GM19467 (cell line): Measurements from ENCODE around the gene LPIN1.
A peak's percentile ranks its signal among the peaks of the same experiment; 100 is the strongest.

ENCODE experiments used
- ATAC-seq: cut with Tn5 transposase; IDR thresholded peaks from one replicate; pipeline ENCODE4 v1.9.1; 2021; ENCODE audit warnings: mild to moderate bottlenecking, moderate library complexity; ENCODE audit not compliant: unreplicated experiment

The LPIN1 gene

DNA sequence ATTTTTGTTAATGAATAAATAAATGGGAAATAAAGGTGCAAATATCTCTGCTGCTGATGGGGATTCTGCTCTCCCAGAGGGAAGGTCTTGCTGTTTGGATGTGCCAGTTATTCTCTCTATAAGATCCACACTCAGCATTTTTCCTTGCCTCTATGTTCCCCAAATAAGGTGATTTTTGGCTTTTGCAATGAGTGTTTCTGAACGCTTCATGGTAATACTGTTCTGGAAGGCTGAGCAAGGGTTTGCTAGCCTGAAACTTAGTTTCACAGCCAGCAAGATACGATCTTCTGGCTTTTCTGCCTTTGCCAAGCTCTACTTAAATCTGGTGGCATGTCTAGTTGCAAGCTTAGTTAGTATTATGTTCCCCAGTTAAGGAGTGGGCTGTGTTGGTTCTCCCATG lies 114.6 kb downstream of the LPIN1 start:
- no peak for ATAC-seq

DNA sequence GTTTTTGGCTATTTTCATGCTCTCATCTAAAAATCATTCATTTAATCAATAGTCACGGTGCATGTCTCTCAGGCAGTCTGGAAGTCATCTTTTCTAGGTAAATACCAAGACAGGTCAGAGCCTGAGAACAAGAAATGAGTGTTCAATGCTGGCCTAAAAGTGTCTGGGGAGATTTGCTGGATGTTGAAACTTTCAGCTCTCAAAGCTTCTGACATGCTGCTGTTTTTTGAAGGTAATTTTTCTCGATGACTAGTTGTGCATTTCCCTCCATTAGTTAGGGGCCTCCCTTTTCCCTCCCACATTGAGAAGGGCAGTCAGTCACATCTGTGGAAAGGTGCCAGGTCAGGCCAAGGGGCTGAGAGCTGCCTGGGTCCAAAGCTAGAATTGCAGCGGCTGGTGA lies 115.6 kb downstream of the LPIN1 start:
- ATAC-seq = no peak

DNA sequence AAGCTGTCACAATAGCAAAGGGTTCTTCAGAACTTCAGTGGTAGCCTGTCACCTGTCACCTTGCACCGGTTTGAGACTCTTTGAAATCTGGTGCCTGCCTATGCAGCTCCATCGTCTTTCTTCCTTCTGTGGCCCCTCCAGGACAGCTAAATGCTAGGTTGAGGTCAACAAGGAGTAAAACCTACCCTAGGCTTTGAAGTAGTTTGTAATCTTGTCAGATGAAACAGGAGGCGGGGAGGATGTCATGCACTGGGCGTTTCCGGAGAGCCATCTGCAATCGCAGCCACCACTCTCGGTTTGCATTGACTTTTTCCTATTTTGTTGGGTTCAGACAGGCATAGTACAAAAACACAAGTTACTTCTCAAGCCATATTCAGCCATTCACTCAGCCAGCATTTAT lies 116.7 kb downstream of the LPIN1 start:
- no peak for ATAC-seq

DNA sequence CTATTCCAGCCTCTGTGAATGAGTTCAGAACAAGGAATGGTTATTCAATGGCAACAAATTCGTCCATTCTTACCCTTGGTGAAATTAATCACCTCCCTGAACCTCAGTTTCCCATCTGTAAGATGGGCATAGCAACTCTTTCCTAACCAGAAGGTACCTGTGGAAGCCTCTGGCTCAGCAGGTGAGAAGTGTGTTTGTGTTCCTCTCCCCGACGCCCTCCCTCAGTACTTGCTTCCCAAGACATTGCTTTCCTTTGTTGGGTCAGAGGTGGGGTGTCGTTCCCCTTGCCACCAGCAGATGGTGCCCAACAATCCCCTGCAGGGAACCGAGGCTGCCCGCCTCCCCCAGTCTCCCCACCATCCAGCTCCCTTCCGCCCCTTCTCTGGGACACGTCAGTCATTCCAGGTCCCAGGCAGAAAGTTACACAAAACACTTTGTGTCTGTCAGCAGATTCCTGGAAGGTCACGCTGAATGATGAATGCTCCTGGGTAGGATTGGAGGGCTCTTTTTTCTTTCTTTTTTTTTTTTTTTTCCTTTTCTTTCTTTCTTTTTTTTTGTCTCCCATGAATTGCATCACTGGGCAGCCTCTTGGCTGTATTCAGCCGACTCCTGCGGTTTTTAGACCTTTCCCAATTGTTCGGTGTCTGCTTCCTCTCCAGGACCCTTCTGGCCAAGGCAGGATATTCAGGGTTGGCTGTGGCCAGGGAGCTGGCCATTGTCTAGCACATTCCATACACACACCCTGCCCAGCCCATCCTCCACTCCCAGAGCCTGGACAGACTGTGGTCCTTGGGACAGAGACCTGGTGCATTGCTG lies 117.3 kb downstream of the LPIN1 start:
- peak; percentile 63 for ATAC-seq

DNA sequence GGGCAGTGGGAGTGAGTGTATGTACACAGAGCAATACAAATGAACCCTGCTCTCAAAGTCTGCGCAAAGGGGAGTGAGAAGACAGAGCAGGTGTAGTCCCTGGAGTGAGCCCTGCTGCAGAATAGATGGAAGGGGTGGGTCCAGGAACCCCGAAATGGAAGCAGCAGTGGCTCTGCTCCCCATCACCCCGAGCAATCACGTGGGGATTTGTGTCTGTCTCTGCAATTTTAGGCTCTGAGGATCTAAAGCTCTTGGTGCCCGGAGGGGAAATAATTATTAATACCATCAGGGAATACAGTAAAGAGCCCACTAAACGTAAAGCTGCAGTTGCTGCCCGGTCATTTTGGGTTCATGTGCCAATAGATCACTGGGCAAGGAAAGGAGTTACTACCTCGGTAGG lies 118.3 kb downstream of the LPIN1 start:
- ATAC-seq = no peak

DNA sequence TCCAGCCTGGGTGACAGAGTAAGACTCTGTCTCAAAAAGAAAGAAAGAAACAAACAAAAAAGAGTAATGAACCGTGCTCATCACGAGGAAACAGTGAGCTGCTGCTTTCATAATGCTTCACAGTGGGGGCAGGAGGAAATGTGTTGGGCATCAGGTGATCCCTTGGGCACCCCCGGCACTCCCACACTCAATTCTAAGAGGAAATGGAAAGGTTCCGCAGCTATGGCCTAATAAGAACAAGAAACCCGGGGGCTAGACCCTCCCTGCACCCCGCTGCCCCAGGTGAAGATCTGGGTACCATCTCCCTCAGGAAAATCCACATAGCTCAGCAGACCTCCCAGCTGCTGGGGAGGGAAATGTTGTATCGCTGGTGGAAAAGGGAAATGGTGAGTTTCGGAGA lies 118.9 kb downstream of the LPIN1 start:
- ATAC-seq = no peak

DNA sequence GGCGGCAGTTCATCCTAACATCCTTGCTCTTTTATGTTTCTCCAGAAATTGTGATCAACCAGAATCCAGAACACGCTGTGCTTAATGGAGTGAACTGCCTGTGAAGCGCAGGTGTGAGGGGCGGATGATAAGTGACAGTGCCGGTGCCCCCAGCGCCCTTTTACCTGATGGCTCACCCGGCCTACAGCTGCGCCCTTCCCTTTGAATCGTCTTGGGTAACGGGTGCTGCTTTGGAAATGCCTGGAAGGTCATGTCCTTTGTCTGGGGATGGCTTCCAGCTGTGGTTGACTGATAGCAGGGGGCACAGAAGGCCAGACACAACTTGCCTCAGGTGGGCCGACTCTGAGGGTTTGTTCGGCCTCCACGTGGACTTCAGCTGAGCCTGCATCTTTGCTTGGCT lies 119.4 kb downstream of the LPIN1 start:
- ATAC-seq = no peak

DNA sequence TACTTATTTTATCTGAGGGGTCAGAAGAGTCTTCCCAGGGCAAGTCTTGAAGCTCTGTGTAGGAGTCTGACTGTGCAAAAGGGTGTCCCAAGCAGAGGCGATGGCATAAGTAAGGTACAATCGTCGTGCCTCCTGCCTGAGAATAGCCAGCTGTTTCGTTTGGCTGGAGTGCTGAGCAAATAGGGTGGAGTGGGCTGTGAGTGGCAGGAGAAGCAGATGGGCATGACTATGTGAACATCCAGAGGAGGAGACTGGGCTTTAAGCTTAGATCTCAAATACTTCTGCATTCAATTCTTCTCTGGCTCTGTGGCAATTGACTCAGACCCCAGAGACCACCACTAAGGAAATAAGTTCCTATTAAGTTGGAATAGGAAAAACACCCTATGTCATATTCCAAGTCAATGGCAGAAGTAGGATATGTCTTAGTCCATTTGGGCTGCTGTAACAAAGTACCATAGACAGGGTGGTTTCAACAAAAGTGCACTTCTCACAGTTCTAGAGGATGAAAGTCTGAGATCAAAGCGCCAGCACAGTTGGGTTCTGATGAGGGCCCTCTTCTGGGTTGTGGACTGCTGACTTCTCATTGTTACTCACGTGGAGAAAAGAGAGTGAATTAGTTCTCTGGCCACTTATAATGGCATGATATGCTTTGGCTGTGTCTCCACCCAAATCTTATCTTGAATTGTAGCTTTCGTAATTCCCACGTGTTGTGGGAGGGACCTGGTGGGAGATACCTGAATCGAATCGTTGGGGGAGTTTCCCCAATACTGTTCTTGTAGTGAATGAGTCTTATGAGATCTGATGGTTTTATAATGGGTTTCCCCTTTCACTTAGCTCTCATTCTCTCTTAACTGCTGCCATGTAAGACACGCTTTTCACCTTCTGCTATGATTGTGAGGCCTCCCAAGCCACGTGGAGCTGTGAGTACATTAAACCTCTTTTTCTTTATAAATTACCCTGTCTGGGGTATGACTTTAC lies 120.2 kb downstream of the LPIN1 start:
- no peak for ATAC-seq

DNA sequence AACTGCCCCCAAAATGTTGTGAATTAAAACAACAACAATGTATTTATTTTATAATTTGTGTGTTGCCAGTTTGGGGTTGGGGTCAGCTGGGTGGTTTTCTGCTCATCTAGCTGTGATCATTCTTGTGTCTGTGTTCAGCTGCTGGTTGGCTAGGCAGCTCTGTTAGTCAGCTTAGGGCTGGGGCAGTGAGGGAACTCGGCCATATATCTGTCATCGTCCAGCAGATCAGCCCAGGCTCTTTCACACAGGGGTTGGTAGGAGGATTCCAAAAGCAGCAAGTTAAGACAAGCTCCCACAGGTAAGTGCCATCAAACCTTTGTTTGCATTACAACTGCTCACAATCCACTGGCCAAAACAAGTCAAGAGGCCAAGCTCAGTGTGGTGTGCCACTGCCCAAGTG lies 121.5 kb downstream of the LPIN1 start:
- no peak for ATAC-seq

DNA sequence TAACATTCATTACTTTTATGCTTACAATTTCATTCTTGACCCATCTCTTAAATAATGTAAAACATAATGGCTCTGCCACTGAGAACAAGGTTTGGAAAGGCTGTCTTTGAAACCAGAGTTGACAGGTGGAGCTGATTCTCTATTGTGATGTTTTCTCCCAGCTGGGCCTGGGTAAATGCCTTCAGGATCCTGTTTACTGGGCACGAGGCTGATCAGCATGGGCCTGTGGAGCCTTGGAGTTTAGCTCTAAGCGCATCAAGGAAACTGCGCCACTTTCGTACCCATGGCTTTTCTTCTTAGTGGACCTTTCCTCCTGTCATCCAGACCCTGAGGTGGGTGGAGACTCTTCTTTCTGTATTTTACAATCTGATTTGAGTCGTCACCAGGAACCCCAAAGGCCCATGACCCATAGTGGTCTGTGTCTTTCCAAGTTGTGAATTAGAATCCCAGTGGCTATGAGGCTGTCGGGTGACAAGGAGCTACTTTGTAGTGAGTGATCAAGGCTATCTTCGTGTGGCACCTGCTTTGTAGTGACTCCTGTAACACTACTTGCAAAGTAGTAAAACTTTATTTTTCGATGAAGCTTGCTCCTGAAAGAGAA lies 123.1 kb downstream of the LPIN1 start:
- ATAC-seq = no peak

DNA sequence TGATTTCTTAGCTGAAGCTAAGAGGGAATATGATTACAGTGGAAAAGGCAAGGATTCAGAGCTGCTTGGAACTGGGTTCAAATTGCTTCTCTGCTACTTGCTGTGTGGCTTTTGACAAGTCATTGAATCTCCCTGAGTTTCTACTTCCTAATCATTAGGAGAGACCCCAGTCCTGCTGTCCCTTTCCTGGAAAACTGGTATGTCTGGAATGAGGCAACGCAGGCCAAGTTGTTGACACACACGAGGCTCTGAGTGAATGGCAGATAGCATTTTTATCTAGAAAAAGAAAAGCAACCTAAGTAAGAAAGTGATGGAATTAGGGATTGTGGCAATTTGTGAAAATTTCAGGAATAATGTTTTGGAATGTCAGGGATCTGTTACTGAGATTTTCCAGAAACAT lies 123.6 kb downstream of the LPIN1 start:
- no peak for ATAC-seq

DNA sequence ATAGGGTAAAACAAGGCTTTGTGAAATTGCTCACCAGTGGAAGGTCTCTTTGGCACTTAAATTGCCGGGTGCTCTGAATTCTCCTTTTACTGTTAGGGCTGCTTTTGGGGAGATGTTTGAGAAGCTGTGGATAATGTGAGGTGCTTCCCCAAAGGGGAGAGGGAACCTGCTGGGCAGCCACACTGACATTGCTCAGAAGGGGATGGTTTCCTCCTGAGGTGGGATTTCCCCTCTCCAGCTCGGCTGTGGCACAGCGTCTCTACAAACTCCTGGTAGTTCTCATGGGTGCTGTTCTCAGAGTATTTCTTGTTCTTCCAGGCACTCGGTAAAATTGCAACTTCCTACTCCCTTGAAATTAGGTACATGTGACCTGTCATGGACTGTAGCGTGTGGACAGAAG lies 124.2 kb downstream of the LPIN1 start:
- no peak for ATAC-seq

DNA sequence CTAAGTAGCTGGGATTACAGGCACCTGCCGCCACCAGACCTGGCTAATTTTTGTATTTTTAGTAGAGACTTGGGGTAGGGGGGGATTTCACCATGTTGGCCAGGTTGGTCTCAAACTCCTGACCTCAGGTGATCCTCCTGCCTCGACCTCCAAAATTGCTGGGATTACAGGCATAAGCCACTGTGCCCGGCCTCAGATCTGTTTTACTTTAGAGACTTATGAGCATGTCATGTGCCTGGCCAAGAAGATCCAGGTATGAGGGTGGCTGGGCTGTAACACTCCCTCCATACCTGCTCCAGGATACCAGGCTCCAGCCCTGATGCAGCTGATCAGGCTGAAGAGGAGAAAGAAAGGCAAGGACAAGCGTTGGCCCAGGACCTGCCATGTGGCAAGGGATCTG lies 125.0 kb downstream of the LPIN1 start:
- ATAC-seq = no peak

DNA sequence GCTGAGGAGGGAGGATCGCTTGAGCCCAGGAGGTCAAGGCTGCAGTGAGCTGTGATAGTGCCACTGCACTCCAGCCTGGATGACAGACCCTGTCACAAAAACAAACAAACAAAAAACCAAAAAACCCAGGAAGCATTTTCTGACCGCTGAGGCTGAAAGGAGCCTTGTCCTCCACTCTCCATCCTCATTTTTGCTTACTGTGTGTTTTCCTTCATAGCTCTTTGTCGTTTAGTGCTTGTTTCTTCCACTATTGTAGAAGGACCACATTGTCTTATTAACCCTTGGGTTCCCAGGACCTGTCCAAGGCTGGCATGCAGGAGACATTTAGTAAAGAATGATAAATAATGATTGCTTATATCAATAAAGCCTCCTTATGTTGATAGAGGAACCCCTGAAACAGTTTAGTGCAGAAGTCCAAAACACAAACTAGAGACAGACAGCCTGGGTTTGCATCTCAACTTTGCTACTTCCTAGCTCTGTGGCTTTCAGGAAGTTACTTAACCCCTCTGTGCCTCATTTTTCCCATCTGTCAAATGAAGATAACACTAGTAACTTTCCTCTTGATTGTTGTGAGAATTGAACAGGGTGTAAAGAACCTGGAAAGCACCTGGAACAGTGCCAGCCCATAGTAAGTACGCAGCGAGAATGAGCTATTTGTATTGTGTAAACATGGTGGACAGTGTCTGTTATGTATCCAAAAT lies 126.0 kb downstream of the LPIN1 start:
- ATAC-seq = no peak

DNA sequence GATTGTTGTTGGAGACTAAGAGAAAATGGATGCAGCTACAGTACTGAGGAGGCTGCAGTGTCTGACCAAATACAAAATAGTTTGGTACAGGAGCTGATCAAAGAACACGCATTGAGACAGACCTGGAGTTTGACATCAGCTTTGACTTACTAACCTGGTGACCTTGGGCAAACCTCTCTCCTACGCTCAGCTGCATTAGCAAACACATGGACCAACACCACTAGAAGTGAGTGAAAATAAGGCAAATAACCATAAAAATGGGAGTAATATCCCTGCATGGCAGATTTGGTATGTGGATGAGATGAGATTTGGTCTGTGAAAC lies 126.5 kb downstream of the LPIN1 start:
- no peak for ATAC-seq

DNA sequence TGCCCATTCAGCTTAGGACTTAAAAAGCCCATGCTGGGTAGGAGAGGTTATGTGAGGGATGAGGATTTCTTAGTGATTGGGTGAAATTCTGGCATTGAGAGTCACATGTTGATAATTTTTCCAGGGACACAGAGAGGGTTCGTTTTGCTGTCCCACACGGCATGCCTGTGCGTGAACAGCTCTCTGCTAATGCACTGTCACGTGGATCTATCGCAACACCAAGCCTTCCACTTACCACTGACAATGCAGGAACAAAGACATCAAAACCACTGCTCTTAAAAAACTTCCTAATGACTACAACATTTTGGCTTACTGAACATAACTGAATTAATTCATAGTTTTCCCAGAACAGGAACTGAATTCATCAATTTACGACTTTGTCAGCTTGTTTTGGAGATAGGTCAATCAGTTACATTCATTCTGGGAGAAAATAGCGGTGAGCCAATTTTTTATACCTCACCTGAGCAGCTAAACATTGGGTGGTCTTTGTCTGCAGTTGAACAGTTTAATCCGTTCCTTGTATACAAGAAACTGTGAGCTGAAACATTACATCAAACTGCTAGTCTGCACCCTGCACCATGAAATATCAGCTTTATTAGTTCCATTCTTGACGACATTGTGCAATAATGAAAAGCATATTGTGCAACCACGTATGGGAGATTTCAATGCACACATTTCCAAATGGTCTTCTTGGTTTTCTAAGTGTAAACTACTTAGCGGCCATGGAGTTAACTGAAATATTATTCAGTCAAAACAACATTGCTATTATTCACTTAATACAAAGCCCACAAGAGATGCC lies 127.1 kb downstream of the LPIN1 start:
- no peak for ATAC-seq

DNA sequence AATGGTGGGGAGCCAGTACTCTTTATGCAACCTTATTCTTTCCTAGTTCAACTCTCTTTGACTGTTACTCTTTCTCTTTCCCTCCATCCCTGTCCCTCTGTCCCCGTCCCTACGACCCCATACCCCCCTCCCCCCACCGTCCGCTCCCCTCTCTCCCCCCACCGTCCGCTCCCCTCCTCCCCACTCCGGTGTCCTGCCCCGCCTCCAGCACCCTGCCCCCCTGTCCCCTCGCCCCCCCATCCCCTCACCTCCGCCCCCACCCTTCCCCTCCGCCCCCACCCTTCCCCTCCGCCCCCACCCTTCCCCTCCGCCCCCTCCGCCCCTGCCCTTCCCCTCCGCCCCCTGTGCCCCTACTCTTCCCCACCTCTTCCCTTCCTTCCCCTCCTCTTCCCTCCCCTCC lies 128.4 kb downstream of the LPIN1 start:
- ATAC-seq = no peak

DNA sequence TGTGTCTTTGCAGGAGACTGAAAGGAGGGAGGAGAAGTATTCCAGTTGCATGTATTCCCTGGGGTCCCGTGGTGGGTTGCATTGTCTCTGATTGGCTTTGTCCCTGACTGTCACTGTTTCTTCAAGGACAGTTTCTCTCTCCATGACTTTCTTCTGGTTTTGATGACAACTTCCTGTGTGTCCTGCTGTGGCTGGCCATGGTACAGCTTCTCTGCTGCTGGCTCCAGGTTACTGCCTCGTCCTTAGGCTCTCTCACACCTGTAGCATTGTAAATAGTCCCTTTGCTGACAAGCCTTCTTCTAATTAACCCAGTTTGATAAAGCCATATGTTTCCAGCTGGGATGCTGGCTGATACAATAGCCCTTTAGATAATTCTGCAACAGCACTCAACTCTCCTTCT lies 129.0 kb downstream of the LPIN1 start:
- no peak for ATAC-seq

DNA sequence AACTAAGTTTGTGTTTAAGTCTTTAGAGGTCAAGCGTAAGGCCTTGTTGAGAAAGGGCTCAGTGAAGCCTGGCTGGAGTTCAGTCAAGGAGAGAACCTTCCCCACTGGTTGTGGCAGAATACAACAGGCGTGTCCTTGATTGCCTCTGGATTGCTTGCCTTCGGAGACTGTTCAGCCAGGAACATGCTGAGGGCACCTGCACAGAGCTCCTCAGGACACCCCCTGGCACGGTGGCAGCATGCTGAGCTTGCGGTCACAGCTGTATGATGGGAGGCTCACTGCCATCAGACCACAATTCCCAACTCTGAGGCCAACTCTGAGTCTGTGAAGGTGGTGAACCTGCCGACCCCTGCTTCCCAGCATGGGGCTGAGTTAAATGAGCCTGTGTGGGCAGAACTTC lies 130.0 kb downstream of the LPIN1 start:
- no peak for ATAC-seq

DNA sequence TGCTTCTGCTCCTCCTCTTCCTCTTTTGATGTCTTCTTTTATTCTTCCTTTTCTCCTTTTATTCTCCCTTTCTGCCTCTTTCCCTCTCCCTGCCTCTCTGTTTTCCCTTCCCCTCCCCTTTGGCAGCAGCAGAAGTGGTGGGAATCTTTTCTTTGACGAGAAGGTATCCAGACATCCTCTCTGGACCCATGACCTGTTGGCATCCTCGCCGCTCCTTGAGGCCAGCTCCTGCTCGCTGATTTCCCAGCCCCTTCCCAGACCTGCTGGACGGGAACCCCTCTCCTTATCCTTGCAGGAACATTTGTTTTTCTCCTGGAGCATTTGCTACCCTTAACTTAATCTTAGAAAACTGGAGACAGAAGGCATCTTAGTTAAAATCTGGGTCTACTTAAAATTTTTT lies 130.5 kb downstream of the LPIN1 start:
- ATAC-seq = no peak
